SK-N-MC (cell line): ENCODE measurements around the gene CAMTA1.

ENCODE experiments used
- EZH2 ChIP-seq: fragments of 200-600 bp; sonication (generic); IDR thresholded peaks from one replicate; pipeline ENCODE4 v1.6.1; 2017; ENCODE audit warnings: antibody characterized with exemption
- FOXP2 ChIP-seq: optimal IDR thresholded peaks from 2 replicates; pipeline ENCODE3; 2011; ENCODE audit warnings: mild to moderate bottlenecking, moderate library complexity; ENCODE audit not compliant: insufficient read depth; ENCODE audit errors: extremely low read length, control extremely low read depth
- POLR2AphosphoS5 ChIP-seq: IDR thresholded peaks from 2 replicates; pipeline ENCODE4 v1.6.1; 2012; ENCODE audit warnings: mild to moderate bottlenecking, low read depth, low read length, borderline replicate concordance

DNA sequence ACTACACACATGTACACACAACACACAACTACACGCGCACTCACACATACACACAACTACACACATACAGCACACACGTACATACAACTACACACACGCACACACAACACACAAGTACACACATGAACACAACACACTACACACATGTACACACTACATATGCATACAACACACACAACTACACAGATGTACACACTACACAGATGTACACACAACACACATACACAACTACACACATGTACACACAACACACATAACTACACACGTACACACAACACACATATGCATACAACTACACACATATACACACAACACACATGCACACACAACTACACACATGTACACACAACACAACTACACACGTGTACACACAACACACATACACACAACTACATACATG, 318.6 kb downstream of the CAMTA1 start:
- TF ChIP-seq POLR2AphosphoS5 (no peak), EZH2 (no peak), FOXP2 (no peak)
